GM23338 (cell line): ENCODE data around the gene IMMP2L. TPM values are rescaled to one million over a fixed set of nuclear protein-coding genes. Genes with fewer than 3 reads are reported as not detected.

ENCODE experiments used
- ATAC-seq: fragments of 200-7000 bp; cut with Tn5 transposase; 3 replicates; pipeline ENCODE4 v1.9.1; 2020
- DNase-seq: peaks from one replicate; pipeline ENCODE4 v3.0.0-alpha.2; 2015; ENCODE audit warnings: low spot score
- H2AFZ ChIP-seq: fragments of 200-600 bp; sonication (generic); 2 replicates; pipeline ENCODE4 v1.8.0; 2016; ENCODE audit warnings: antibody characterized with exemption, mild to moderate bottlenecking, moderate library complexity
- H3F3A ChIP-seq: fragments of 200-600 bp; sonication (generic); replicated peaks from 2 replicates; pipeline ENCODE4 v1.8.0; 2017; ENCODE audit warnings: antibody characterized with exemption, mixed run types, low read depth
- H3K27ac ChIP-seq: fragments of 200-600 bp; sonication (generic); 2 replicates; pipeline ENCODE4 v1.6.1; 2016; ENCODE audit warnings: low read depth
- H3K27me3 ChIP-seq: fragments of 200-600 bp; sonication (generic); 2 replicates; pipeline ENCODE4 v1.8.0; 2016; ENCODE audit warnings: mild to moderate bottlenecking, mixed run types, moderate library complexity; ENCODE audit not compliant: insufficient read depth
- H3K36me3 ChIP-seq: fragments of 200-600 bp; sonication (generic); 2 replicates; pipeline ENCODE4 v1.8.0; 2016; ENCODE audit warnings: mild to moderate bottlenecking; ENCODE audit not compliant: insufficient read depth
- H3K4me1 ChIP-seq: fragments of 200-600 bp; sonication (generic); 2 replicates; pipeline ENCODE4 v1.8.0; 2016; ENCODE audit warnings: mild to moderate bottlenecking, moderate library complexity; ENCODE audit not compliant: insufficient read depth
- H3K4me2 ChIP-seq: fragments of 200-600 bp; sonication (generic); 2 replicates; pipeline ENCODE4 v1.7.1; 2017; ENCODE audit warnings: mixed run types
- H3K4me3 ChIP-seq: fragments of 200-600 bp; sonication (generic); 2 replicates; pipeline ENCODE4 v1.6.1; 2016; ENCODE audit warnings: mixed run types
- H3K79me2 ChIP-seq: fragments of 200-600 bp; sonication (generic); replicated peaks from 2 replicates; pipeline ENCODE4 v1.8.0; 2017; ENCODE audit warnings: mild to moderate bottlenecking; ENCODE audit not compliant: insufficient read depth
- H3K9me2 ChIP-seq: fragments of 200-600 bp; sonication (generic); 2 replicates; pipeline ENCODE4 v1.8.0; 2017; ENCODE audit not compliant: insufficient read depth
- H4K20me1 ChIP-seq: fragments of 200-600 bp; sonication (generic); replicated peaks from 2 replicates; pipeline ENCODE4 v1.8.0; 2017; ENCODE audit warnings: mild to moderate bottlenecking; ENCODE audit not compliant: insufficient read depth
- H3K27ac Mint-ChIP-seq: 2 replicates; pipeline ENCODE4 v1.8.0; 2020; ENCODE audit warnings: inconsistent platforms, mild to moderate bottlenecking, moderate library complexity, mixed read lengths
- H3K27me3 Mint-ChIP-seq: 3 replicates; pipeline ENCODE4 v1.8.0; 2022; ENCODE audit warnings: low read depth, mild to moderate bottlenecking, moderate library complexity, mixed read lengths, inconsistent platforms; ENCODE audit not compliant: insufficient read depth, poor library complexity
- H3K36me3 Mint-ChIP-seq: 3 replicates; pipeline ENCODE4 v1.8.0; 2021; ENCODE audit warnings: low read depth, mild to moderate bottlenecking, inconsistent platforms, moderate library complexity, mixed read lengths
- H3K4me1 Mint-ChIP-seq: 3 replicates; pipeline ENCODE4 v1.8.0; 2020; ENCODE audit warnings: mild to moderate bottlenecking, inconsistent platforms, mixed read lengths
- H3K4me3 Mint-ChIP-seq: 3 replicates; pipeline ENCODE4 v1.8.0; 2021; ENCODE audit warnings: moderate library complexity, mild to moderate bottlenecking, inconsistent platforms, mixed read lengths
- H3K9me3 Mint-ChIP-seq: 3 replicates; pipeline ENCODE4 v1.8.0; 2020; ENCODE audit warnings: moderate library complexity, mild to moderate bottlenecking, inconsistent platforms, mixed read lengths
- CREB1 ChIP-seq: fragments of 250-450 bp; sonication (Bioruptor Pico); IDR thresholded peaks from 2 replicates; pipeline ENCODE4 v1.5.0; 2020; ENCODE audit warnings: low read depth, mild to moderate bottlenecking, moderate library complexity
- ETS1 ChIP-seq: IDR thresholded peaks from 2 replicates; pipeline ENCODE4 v1.6.1; 2016; ENCODE audit warnings: antibody characterized with exemption
- EZH2 ChIP-seq: fragments of 200-600 bp; sonication (generic); IDR thresholded peaks from one replicate; pipeline ENCODE4 v1.8.0; 2017; ENCODE audit warnings: antibody characterized with exemption, mild to moderate bottlenecking, low read depth; ENCODE audit not compliant: unreplicated experiment
- EZH2phosphoT487 ChIP-seq: fragments of 200-600 bp; sonication (generic); IDR thresholded peaks from one replicate; pipeline ENCODE4 v1.8.1; 2018; ENCODE audit warnings: antibody characterized with exemption; ENCODE audit not compliant: unreplicated experiment
- JUNB ChIP-seq: IDR thresholded peaks from one replicate; pipeline ENCODE4 v1.6.1; 2016; ENCODE audit warnings: antibody characterized with exemption; ENCODE audit not compliant: unreplicated experiment
- NANOG ChIP-seq: IDR thresholded peaks from 2 replicates; pipeline ENCODE4 v1.6.1; 2016; ENCODE audit warnings: antibody characterized with exemption, borderline replicate concordance
- POLR2AphosphoS5 ChIP-seq: IDR thresholded peaks from 2 replicates; pipeline ENCODE4 v1.6.1; 2016; ENCODE audit warnings: antibody characterized with exemption, low read depth
- STAT1 ChIP-seq: IDR thresholded peaks from one replicate; pipeline ENCODE4 v1.6.1; 2016; ENCODE audit warnings: antibody characterized with exemption; ENCODE audit not compliant: unreplicated experiment
- ZNF331 ChIP-seq: fragments of 250-450 bp; sonication (Bioruptor Pico); IDR thresholded peaks from 2 replicates; pipeline ENCODE4 v1.5.0; 2020; ENCODE audit warnings: low read depth, mild to moderate bottlenecking, moderate library complexity
- polyA plus RNA-seq: library from polyadenylated mRNA; unstranded; fragments of >200 nt; fragmentation: Nextera tagmentation; extraction: Ambion mirVana; gene quantifications from 2 replicates; pipeline ENCODE4 v1.2.1, GENCODE V29; 2016
- total RNA-seq: library from RNA; depleted of rRNA; stranded (reverse); fragments of >200 nt; shearing (Covaris generic); gene quantifications from 2 replicates; pipeline ENCODE4 v1.2.3, GENCODE V29; 2014
- TF ChIP-seq, protein P1 (sequence below): IDR thresholded peaks from one replicate; pipeline ENCODE4 v1.6.1; 2018; ENCODE audit warnings: antibody characterized with exemption; ENCODE audit not compliant: unreplicated experiment
- TF ChIP-seq, protein P2 (sequence below): fragments of 250-450 bp; sonication (Bioruptor Pico); IDR thresholded peaks from 2 replicates; pipeline ENCODE4 v1.5.0; 2020; ENCODE audit warnings: mild to moderate bottlenecking, moderate library complexity

The IMMP2L gene
- total and polyA plus RNA-seq, 2 experiments from 2014 or later: 7.3 to 14.0 TPM

DNA sequence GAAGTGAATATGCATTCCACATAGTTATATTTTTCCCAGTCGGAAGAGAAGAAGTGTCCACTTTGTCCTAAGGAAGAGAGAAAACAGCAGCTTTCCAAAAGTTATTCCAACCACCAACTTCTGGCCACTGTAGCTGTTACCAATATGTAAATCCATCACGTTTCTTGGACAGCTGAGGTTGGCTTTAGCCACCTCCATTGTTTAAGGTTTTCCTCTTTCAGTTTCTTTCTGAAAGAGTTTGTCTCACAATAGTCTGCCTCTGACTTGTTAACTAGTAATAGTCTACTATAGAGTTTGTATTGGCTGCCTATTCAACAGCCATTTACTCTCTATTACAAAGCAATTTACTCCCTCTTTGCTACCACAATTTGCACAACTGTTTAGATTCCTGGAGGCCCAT, 929.0 kb downstream of the IMMP2L start (continued):
- TF ChIP-seq, protein P1, sequence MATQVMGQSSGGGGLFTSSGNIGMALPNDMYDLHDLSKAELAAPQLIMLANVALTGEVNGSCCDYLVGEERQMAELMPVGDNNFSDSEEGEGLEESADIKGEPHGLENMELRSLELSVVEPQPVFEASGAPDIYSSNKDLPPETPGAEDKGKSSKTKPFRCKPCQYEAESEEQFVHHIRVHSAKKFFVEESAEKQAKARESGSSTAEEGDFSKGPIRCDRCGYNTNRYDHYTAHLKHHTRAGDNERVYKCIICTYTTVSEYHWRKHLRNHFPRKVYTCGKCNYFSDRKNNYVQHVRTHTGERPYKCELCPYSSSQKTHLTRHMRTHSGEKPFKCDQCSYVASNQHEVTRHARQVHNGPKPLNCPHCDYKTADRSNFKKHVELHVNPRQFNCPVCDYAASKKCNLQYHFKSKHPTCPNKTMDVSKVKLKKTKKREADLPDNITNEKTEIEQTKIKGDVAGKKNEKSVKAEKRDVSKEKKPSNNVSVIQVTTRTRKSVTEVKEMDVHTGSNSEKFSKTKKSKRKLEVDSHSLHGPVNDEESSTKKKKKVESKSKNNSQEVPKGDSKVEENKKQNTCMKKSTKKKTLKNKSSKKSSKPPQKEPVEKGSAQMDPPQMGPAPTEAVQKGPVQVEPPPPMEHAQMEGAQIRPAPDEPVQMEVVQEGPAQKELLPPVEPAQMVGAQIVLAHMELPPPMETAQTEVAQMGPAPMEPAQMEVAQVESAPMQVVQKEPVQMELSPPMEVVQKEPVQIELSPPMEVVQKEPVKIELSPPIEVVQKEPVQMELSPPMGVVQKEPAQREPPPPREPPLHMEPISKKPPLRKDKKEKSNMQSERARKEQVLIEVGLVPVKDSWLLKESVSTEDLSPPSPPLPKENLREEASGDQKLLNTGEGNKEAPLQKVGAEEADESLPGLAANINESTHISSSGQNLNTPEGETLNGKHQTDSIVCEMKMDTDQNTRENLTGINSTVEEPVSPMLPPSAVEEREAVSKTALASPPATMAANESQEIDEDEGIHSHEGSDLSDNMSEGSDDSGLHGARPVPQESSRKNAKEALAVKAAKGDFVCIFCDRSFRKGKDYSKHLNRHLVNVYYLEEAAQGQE: no peak
- no peak for TF ChIP-seq NANOG
- no peak for TF ChIP-seq STAT1
- no peak for TF ChIP-seq CREB1 (CRISPR knock-in tag)
- no peak for TF ChIP-seq POLR2AphosphoS5

DNA sequence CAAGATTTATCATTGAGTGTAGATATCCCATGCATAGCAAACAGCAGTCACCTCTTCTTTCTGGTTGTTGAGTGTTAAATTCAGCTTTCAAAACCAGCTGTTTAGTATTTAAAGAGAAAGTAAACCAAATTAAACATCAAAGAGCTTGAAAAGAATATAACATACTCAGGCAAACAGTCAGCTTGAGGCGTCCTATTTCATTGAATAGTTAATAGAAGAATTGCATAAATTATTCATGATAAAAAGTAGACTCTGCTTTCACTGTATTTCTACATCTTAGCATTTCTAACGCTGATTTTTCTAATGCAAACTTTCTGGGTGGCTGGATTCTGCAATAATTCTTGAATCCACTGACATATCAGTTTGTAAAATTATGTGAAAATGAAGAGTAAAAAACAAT, 935.9 kb downstream of the IMMP2L start:
- H3K27me3 Mint-ChIP-seq: peaks cover 2% of the 10 kb centered on the region
- Histone ChIP-seq H3K4me1 (no peaks in the 10 kb centered on the region), H3F3A (no peaks in the 10 kb centered on the region), H3K27me3 (no peaks in the 10 kb centered on the region), H3K79me2 (no peaks in the 10 kb centered on the region), H4K20me1 (no peaks in the 10 kb centered on the region), H3K9me2 (peaks cover 5% of the 10 kb centered on the region), H3K27ac (no peak overlapping the region), H2AFZ (no peak overlapping the region), H3K36me3 (no peaks in the 10 kb centered on the region), H3K4me2 (no peak overlapping the region), H3K4me3 (no peak overlapping the region)
- no peak overlapping the region for H3K27ac Mint-ChIP-seq
- no peak overlapping the region for H3K4me3 Mint-ChIP-seq
- H3K9me3 Mint-ChIP-seq: no peaks in the 10 kb centered on the region
- TF ChIP-seq ZNF331 (CRISPR knock-in tag) (no peak), JUNB (no peak), NANOG (no peak), POLR2AphosphoS5 (no peak), EZH2 (no peak)
- ATAC-seq (no peak), DNase-seq (no peak)
- H3K36me3 Mint-ChIP-seq: no peaks in the 10 kb centered on the region; the same call in 2 of the 3 replicates
- no peaks in the 10 kb centered on the region for H3K4me1 Mint-ChIP-seq

DNA sequence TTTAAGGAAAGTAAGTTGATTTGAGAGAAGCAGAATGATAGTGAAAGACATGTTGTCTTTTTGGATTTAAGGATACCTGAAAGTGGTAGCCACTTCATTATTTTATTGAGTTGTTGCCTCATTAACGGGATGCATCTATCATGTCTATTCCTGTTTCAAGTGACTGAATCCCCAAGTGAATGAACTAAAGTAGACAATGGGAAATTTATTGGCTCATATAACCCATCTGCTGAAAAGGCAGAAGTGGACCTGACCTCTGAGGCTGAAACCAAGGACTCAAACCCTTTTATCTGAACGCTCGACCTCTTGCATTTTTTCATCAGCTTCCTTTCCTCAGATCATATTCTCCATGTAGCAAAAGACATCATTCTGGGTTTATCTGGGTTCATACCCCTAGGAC, 937.0 kb downstream of the IMMP2L start:
- H3K9me3 Mint-ChIP-seq: no peaks in the 10 kb centered on the region
- H3K36me3 ChIP-seq: no peaks in the 10 kb centered on the region
- no peak overlapping the region for H2AFZ ChIP-seq
- TF ChIP-seq EZH2phosphoT487 (no peak), POLR2AphosphoS5 (no peak), ETS1 (no peak)
- TF ChIP-seq, protein P2, sequence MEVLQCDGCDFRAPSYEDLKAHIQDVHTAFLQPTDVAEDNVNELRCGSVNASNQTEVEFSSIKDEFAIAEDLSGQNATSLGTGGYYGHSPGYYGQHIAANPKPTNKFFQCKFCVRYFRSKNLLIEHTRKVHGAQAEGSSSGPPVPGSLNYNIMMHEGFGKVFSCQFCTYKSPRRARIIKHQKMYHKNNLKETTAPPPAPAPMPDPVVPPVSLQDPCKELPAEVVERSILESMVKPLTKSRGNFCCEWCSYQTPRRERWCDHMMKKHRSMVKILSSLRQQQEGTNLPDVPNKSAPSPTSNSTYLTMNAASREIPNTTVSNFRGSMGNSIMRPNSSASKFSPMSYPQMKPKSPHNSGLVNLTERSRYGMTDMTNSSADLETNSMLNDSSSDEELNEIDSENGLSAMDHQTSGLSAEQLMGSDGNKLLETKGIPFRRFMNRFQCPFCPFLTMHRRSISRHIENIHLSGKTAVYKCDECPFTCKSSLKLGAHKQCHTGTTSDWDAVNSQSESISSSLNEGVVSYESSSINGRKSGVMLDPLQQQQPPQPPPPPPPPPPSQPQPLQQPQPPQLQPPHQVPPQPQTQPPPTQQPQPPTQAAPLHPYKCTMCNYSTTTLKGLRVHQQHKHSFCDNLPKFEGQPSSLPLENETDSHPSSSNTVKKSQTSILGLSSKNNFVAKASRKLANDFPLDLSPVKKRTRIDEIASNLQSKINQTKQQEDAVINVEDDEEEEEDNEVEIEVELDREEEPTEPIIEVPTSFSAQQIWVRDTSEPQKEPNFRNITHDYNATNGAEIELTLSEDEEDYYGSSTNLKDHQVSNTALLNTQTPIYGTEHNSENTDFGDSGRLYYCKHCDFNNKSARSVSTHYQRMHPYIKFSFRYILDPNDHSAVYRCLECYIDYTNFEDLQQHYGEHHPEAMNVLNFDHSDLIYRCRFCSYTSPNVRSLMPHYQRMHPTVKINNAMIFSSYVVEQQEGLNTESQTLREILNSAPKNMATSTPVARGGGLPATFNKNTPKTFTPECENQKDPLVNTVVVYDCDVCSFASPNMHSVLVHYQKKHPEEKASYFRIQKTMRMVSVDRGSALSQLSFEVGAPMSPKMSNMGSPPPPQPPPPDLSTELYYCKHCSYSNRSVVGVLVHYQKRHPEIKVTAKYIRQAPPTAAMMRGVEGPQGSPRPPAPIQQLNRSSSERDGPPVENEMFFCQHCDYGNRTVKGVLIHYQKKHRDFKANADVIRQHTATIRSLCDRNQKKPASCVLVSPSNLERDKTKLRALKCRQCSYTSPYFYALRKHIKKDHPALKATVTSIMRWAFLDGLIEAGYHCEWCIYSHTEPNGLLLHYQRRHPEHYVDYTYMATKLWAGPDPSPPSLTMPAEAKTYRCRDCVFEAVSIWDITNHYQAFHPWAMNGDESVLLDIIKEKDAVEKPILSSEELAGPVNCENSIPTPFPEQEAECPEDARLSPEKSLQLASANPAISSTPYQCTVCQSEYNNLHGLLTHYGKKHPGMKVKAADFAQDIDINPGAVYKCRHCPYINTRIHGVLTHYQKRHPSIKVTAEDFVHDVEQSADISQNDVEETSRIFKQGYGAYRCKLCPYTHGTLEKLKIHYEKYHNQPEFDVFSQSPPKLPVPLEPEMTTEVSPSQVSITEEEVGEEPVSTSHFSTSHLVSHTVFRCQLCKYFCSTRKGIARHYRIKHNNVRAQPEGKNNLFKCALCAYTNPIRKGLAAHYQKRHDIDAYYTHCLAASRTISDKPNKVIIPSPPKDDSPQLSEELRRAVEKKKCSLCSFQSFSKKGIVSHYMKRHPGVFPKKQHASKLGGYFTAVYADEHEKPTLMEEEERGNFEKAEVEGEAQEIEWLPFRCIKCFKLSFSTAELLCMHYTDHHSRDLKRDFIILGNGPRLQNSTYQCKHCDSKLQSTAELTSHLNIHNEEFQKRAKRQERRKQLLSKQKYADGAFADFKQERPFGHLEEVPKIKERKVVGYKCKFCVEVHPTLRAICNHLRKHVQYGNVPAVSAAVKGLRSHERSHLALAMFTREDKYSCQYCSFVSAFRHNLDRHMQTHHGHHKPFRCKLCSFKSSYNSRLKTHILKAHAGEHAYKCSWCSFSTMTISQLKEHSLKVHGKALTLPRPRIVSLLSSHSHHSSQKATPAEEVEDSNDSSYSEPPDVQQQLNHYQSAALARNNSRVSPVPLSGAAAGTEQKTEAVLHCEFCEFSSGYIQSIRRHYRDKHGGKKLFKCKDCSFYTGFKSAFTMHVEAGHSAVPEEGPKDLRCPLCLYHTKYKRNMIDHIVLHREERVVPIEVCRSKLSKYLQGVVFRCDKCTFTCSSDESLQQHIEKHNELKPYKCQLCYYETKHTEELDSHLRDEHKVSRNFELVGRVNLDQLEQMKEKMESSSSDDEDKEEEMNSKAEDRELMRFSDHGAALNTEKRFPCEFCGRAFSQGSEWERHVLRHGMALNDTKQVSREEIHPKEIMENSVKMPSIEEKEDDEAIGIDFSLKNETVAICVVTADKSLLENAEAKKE (CRISPR knock-in tag): no peak

More for the DNA sequence above, 937.0 kb downstream of the IMMP2L start:
- no peaks in the 10 kb centered on the region for H3K4me1 Mint-ChIP-seq
- H3K4me2 ChIP-seq: no peak overlapping the region
- ATAC-seq (no peak), DNase-seq (no peak)
- H3K9me2 ChIP-seq: peaks cover 7% of the 10 kb centered on the region
- no peak overlapping the region for H3K4me3 ChIP-seq
- no peak overlapping the region for H3K27ac ChIP-seq
- H3K36me3 Mint-ChIP-seq: no peaks in the 10 kb centered on the region
- no peaks in the 10 kb centered on the region for H3K79me2 ChIP-seq
- H4K20me1 ChIP-seq: no peaks in the 10 kb centered on the region
- peaks cover 2% of the 10 kb centered on the region for H3K27me3 Mint-ChIP-seq
- no peaks in the 10 kb centered on the region for H3K4me1 ChIP-seq
- H3K27me3 ChIP-seq: no peaks in the 10 kb centered on the region
- no peaks in the 10 kb centered on the region for H3F3A ChIP-seq
- H3K4me3 Mint-ChIP-seq: no peak overlapping the region
- no peak overlapping the region for H3K27ac Mint-ChIP-seq
